Lower leg skin (tissue), 4 donors: ENCODE measurements around the gene RGMA. TPM values are rescaled to one million over a fixed set of nuclear protein-coding genes. Genes with fewer than 3 reads are reported as not detected.

ENCODE experiments used
- DNase-seq, 2 donors: peaks; one replicate each; pipeline ENCODE4 v3.0.0-alpha.2; 2019; ENCODE audit warnings: low spot score in 2 of 2
- H3K4me3 ChIP-seq: fragments of 200-600 bp; sonication (generic); 2 replicates; pipeline ENCODE4 v1.5.1; 2017; ENCODE audit warnings: mild to moderate bottlenecking, low read depth; ENCODE audit not compliant: poor library complexity, severe bottlenecking
- POLR2A ChIP-seq, 2 donors: fragments of 450-650 bp; IDR thresholded peaks; one replicate each; pipeline ENCODE4 v1.6.1; 2016 to 2017; ENCODE audit warnings: antibody characterized with exemption in 2 of 2, mild to moderate bottlenecking in 1 of 2, moderate library complexity in 1 of 2
- WGBS, 2 donors: methylation state at CpG; one replicate each; pipeline ENCODE4 v1.1.5; 2018; 5-methylcytosine and 5-hydroxymethylcytosine counted together
- intact Hi-C: fragments of 100-400 bp; cut with DNase I; formaldehyde crosslinking; loops from one replicate; pipeline ENCODE4 v1.15.0; 2023; ENCODE audit warnings: low total_unique reads
- total RNA-seq, 4 donors: library from RNA; depleted of rRNA; stranded (reverse); fragments of >200 nt; gene quantifications; one replicate each; pipeline ENCODE4 v1.1.0, GENCODE V29; 2016
- TF ChIP-seq, protein P1 (sequence below), 3 donors: fragments of 450-650 bp; IDR thresholded peaks; one replicate each; pipeline ENCODE4 v1.5.1; 2016; ENCODE audit warnings: antibody characterized with exemption in 3 of 3, mild to moderate bottlenecking in 3 of 3, moderate library complexity in 2 of 3

The RGMA gene
- total RNA-seq, 4 donors from 2014 or later = 9.5 to 28.2 (median 16.6) TPM

GRCh38 chr15:93121973-93122910 is 33.2 kb upstream of the RGMA start:
- TF ChIP-seq, protein P1, sequence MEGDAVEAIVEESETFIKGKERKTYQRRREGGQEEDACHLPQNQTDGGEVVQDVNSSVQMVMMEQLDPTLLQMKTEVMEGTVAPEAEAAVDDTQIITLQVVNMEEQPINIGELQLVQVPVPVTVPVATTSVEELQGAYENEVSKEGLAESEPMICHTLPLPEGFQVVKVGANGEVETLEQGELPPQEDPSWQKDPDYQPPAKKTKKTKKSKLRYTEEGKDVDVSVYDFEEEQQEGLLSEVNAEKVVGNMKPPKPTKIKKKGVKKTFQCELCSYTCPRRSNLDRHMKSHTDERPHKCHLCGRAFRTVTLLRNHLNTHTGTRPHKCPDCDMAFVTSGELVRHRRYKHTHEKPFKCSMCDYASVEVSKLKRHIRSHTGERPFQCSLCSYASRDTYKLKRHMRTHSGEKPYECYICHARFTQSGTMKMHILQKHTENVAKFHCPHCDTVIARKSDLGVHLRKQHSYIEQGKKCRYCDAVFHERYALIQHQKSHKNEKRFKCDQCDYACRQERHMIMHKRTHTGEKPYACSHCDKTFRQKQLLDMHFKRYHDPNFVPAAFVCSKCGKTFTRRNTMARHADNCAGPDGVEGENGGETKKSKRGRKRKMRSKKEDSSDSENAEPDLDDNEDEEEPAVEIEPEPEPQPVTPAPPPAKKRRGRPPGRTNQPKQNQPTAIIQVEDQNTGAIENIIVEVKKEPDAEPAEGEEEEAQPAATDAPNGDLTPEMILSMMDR (IDR thresholded peaks at IDR 0.05) = no peak
- TF ChIP-seq POLR2A (IDR thresholded peaks at IDR 0.05) = no peak
- WGBS, 2 donors = 64 to 73% methylated on average over 20 of the region's 20 CpGs
- intact Hi-C loops = no loop called here
- H3K4me3 ChIP-seq = no peak overlapping the region
- no peak for DNase-seq

- 85 to 93% methylated on average over 5 of the region's 5 CpGs for WGBS, 2 donors
- TF ChIP-seq, protein P1 (IDR thresholded peaks at IDR 0.05) = no peak
- TF ChIP-seq POLR2A (IDR thresholded peaks at IDR 0.05) = no peak
- intact Hi-C loops = no loop called here
Measured at GRCh38 chr15:93121107-93121506, 32.1 kb upstream of the RGMA start.

DNA sequence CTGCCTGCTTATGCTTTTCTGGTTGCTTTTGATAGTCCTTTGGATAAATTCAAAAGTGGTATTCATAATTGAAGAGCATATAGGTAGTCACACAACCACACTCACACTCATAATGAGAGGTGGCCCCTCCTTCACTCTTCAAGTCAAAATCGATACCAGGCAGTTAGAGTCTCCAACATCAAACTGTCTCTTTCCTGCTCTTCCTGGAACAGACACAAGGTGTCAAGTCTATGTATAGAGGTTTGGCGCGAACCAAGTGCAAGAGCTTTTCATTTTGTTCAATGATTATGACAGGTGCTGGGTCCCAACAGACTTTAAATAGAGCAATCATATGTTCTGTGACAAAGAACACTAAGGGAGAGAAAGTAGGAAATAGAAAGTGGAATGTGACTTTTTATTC is 29.9 kb upstream of the RGMA start:
- H3K4me3 ChIP-seq = no peak overlapping the region
- intact Hi-C loops = no loop called here
- TF ChIP-seq POLR2A (IDR thresholded peaks at IDR 0.05) = no peak
- TF ChIP-seq, protein P1 (IDR thresholded peaks at IDR 0.05) = no peak
- 90 to 94% methylated on average over 3 of the region's 3 CpGs for WGBS, 2 donors
- no peak for DNase-seq

More at GRCh38 chr15:93121107-93121506, 32.1 kb upstream of the RGMA start:
- H3K4me3 ChIP-seq = no peak overlapping the region
- no peak for DNase-seq

- H3K4me3 ChIP-seq = no peak overlapping the region
- DNase-seq = no peak
- intact Hi-C loops = no loop called here
- TF ChIP-seq, protein P1 (IDR thresholded peaks at IDR 0.05) = no peak
- no peak for TF ChIP-seq POLR2A (IDR thresholded peaks at IDR 0.05)
- WGBS, 2 donors = 73 to 90% methylated on average over 5 of the region's 5 CpGs
Measured at GRCh38 chr15:93111451-93111850, 22.4 kb upstream of the RGMA start.

- DNase-seq = no peak
- 89 to 91% methylated on average over 5 of the region's 5 CpGs for WGBS, 2 donors
- TF ChIP-seq, protein P1 (IDR thresholded peaks at IDR 0.05) = no peak
- no peak for TF ChIP-seq POLR2A (IDR thresholded peaks at IDR 0.05)
- no peak overlapping the region for H3K4me3 ChIP-seq
- intact Hi-C loops = no loop called here
Measured at GRCh38 chr15:93110502-93111040, 21.6 kb upstream of the RGMA start.
